HG03354 (cell line): Measurements from ENCODE around the gene CYRIA.

Source experiments
- ATAC-seq: cut with Tn5 transposase; IDR thresholded peaks from one replicate; pipeline ENCODE4 v1.9.1; 2021; ENCODE audit warnings: mild to moderate bottlenecking; ENCODE audit not compliant: unreplicated experiment, poor library complexity, severe bottlenecking

Gene CYRIA

DNA sequence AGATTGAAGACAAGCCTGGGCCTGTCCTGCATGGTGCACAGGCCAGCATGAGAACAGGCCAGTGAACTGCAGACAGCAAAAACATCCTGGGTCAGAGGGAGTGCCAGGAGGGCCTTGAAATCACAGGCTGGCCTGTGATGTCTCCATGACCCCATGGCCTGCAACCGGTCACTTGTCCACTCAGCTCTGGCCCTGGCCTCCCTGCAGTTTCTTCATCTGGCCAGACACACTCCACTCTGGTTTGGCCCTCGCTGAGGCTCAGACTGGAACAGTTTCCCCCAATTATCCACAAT, 12.6 kb downstream of the CYRIA start:
- ATAC-seq, result no peak

DNA sequence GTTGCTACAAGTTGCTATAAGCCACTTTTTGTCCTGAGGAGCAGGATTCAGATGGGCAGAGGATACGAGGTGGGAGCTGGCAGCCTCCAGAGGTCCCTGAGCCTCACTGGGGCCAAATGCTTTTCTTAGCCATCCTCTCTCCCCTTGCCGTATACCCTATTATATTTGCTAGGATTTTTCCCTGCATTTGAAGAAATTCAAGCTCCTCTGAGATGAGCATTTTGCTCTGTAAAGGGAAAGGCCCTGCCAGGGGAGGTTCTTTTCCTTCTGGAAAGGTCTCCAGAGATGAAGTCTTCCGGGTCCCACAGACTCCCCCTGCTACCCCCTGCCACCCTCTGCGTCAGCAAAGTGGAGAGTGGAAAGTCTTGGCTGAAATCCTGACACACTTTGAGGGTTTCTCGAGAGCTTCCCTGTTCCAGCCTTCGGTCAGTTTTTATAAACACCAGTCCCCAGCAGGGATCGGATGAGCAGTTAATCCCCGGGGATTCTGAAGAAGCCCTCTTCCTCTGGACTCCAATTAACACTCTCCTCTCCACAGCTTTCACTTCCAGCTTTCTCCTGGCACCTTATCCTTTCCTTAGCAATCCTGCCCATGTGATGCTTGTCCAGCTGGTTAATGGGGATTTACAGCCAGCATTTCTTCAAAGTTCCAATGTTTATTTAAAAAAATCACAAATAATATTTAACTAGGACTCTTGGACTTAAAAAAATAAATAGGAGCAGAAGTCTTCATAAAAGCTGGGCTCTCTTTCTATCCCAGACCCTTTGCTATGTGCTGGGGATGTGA, 13.1 kb downstream of the CYRIA start:
- no peak for ATAC-seq

GRCh38 chr2:16650287-16651249, 15.1 kb downstream of the CYRIA start:
- no peak for ATAC-seq

DNA sequence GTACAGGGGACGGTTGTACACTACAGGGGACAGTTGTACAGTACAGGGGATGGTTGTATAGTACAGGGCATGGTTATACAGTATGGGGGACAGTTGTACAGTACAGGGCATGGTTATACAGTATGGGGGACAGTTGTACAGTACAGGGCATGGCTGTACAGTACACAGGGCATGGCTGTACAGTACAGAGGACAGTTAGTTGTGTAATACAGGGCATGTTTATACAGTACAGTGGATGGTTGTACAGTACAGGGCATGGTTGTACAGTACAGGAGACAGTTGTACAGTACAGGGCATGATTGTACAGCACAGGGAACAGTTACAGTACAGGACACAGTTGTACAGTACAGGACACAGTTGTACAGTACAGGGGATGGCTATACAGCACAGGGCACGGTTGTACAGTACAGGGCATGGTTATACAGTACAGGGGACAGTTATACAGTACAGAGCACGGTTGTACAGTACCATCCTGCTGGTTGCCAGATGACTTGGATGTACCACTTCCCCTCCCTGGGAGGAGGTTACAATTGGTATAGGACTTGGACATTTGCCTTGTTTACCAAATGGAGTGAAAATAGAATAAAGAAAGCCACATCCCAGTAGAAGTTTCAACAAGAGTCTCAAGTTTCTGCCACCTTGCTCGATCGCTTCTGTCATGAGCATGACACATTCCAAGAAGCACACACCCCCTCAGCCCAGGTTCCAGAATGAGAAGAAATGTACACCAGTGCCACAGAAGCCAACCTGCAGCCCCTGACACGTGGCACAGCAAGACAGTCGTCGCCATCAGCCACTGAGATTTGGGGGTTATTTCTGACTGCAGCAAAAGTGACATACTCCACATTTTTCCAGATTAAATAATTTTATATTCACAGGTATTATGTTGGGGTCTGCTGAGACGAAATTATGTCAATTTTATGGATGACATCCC, 16.0 kb downstream of the CYRIA start:
- ATAC-seq, result no peak

GRCh38 chr2:16647992-16648617, 17.5 kb downstream of the CYRIA start:
- no peak for ATAC-seq

DNA sequence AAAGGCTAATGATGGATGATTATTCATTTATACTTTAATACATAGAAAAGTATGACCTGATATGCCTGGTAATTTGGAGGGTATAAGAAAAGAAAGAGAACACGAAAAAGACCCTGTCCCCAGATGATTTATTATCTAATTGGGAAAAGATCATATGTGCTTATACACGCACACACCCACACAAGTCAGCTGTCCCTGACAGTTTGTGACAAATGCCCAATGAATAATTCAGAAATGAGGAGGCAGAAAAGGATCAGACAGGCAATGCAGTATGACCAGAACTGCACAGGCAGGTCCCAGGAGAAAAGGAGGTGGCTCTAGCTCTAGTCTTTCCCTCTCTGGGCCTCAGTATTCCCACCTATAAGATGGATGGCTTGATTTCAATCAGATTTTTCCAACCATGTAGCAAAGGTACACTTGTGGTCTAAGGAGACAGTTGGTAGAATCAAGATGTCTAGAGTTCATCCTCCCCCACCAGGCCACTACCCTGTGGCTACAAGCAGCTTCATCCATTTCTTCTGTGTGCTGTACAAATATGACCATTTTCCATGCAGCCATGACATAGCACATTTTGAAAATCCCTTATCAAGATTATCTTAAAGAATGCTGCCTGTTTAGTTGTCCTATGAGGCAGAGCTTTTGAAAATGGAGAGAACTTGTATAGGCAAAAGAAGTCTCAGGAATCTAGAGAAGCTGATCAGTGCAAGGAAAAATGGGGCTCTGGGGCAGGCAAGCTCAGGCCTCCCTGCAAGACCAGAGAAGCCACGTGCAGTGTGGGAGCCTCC, 19.7 kb downstream of the CYRIA start:
- no peak for ATAC-seq

- ATAC-seq, result no peak
These were observed 20.5 kb downstream of the CYRIA start for GRCh38 chr2:16645088-16645487.

- no peak for ATAC-seq
These were observed 21.3 kb downstream of the CYRIA start for GRCh38 chr2:16644221-16644925.

- no peak for ATAC-seq
These were observed 22.5 kb downstream of the CYRIA start for GRCh38 chr2:16643099-16643498.

GRCh38 chr2:16642088-16642487, 23.5 kb downstream of the CYRIA start:
- ATAC-seq, result no peak

GRCh38 chr2:16641509-16641908, 24.1 kb downstream of the CYRIA start:
- no peak for ATAC-seq

- ATAC-seq, result no peak
These were observed 24.8 kb downstream of the CYRIA start for GRCh38 chr2:16640867-16641266.

DNA sequence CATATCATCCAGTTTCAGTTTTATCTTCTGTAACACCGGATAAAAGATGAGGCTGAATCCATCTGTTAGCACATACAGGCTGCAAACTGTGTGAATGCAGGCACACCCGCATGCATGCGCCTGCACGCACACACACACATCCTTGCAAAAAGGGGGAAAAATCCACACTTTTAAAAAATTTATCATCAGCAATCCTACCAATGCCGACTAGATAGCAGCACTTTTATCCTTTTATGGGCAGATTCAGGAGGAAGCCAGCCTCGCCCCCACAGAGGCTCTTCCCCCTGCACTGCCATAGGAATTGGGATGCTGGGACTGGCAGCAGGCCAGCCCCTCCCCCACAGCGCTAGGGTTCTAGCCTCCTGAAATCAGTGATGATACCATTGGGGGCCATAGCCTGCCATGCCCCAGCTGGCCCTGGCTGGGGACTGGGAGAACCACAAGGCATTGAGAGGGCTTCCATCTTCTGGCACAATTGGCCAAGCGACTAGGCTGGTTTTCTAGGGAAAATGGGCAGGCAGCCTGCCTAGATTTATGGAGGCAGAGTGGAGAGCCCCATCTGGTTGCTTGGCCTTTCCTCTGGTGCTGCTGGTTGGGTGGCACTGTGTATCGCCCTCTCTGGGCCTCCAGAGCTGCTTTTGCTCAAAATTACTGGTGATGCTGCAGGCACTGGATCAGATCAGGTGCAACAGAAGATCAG, 25.5 kb downstream of the CYRIA start:
- no peak for ATAC-seq

- no peak for ATAC-seq
These were observed 26.2 kb downstream of the CYRIA start for GRCh38 chr2:16639431-16639830.

DNA sequence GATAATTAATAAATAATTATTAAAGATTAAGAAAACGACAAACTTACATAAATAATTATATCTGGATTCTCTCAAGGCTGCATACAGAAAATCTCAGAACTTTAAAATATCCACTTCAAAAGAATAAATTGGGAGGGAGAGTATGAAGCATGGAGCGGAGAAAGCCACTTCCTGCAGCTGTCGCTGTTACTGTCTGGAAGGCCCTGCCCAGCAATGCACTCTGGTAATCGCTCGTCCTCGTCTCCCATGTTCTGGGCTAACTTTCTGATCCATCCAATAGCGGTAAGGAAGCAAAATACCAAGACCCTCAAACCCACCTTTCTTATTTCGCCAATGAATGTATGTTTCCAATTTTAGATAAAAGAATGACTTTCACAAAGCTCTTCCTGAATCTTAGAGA, 26.7 kb downstream of the CYRIA start:
- no peak for ATAC-seq

- no peak for ATAC-seq
These were observed 28.3 kb downstream of the CYRIA start for GRCh38 chr2:16637304-16637703.

DNA sequence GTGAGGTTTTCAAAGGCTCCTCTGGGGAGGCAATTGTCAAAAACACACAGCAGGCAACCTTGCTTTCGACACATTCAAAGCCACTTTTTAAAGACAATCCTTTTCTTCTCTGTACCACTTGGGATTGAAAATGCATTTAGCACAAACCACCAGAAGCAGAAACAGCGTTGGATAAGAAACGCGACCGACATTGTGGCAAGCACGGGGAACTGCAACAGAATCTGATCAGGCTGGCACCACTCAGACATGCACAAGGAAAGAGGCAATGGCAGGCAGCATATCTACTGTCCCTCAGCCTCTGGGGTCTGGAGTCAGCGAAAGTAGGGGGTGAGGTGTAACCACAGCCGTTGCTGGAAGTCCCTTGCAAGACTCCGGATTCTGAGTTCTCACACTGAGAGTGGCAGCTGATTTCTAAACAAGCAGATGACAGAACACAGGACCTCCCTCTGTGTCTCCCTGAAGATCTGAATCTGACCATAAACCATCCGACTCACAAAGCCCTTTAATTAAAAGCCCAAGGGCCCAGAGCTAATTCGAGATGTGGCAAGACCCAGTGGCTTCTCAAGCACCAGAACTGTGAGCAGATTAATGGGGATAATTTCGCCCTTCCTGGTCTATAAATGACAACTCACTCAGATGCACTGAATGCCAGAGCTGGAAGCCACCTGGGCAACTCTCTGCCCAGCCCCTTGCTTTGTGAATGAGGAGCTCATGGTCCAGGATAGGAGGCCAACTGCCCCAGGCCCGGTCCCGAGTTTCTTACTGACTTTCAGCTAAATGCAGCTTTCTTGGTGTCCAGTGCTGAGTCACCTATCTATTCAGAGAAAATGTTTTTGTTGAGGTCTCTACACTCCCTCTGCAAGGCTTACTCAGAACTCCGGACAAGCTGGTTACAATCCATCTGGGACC, 29.6 kb downstream of the CYRIA start:
- no peak for ATAC-seq
